GM08714 (cell line): ENCODE data around the gene SYNE3.

ENCODE experiments used
- H3K4me3 ChIP-seq: fragments of 200-500 bp; sonication (Bioruptor generic); 2 replicates; pipeline ENCODE4 v1.5.1; 2014; ENCODE audit warnings: mild to moderate bottlenecking, low read length, inconsistent platforms
- ZNF274 ChIP-seq: IDR thresholded peaks from 2 replicates; pipeline ENCODE4 v1.6.1; 2012; ENCODE audit warnings: mild to moderate bottlenecking, low read depth, low read length

Gene SYNE3

DNA sequence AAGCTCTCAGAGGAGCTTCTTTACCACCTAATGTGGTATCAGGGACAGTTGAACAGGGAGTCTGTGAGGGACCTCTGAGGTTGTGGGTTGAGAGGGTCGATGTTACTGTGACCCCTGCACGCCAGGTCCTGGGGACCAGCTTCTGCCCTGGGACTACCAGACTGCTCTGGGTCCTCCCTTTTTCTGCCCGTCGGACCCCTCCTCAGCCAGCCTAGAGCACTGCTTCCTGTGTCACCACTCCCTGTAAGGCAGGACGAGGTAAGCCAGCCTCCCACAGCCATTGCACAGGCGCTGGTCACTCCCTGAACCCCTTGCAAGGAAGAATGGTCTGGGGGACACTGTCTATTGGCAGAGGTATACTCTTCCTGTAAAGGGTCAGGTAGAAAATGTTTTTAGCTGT lies 38.1 kb downstream of the SYNE3 start:
- TF ChIP-seq ZNF274 = no peak
- H3K4me3 ChIP-seq = no peak overlapping the region

DNA sequence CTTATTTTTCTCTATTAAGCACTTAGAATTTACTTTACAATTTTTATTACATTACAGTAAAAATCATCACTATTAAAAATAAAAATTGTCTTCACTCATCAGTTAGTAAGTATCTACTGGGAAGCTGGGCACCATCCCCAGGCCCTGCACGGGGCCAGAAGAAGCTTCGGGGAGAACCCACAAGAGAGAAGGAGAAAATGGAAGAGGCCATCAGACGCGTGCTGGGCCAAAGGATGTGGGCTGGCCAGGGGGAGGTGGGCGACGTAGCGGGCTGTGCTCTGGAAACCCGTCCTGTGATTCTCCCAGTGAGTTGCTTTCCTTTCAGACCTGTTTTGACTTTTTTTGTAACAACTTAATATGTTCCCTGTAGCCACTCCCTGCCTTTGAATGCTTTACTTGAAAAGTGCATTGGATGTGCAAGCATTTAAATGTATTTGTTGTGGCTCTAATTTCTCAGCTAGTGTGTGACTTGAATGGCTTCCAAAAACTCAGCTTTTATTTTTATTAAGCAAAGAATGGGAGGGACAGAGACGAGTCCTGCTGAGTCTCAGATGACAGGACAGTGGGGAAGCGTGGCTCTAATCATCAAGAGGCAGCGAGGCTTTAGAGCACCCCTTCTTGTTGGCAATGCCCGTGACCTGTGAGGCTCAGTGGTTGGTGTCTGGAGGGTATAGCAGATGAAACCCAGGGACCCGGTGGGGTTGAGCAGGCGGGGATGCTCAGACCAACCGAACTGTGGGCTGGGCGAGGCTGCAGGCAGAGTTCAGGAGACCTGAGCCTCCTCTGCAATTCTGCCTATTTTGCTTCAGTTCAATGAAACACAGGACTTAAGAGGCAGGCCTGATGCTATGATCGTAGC lies 38.8 kb downstream of the SYNE3 start:
- TF ChIP-seq ZNF274 = no peak
- H3K4me3 ChIP-seq = no peak overlapping the region

DNA sequence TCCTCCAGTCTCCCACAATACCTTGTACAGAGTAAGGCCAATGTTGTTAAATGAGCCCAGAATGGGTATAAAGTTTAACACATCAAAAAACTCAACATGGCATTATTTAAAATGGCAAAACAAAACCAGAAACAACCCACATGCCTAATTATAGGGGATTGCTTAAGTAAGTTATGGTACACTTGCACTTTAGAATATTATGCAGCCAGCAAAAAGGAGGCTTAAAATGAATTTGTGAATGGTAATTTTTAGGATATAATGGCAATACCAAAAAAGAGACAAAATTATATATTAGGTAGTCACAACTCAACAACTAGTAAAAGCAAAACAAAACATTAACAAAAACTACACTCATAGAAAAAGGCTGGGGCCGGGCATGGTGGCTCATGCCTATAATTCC lies 39.7 kb downstream of the SYNE3 start:
- no peak for TF ChIP-seq ZNF274
- H3K4me3 ChIP-seq = no peak overlapping the region

DNA sequence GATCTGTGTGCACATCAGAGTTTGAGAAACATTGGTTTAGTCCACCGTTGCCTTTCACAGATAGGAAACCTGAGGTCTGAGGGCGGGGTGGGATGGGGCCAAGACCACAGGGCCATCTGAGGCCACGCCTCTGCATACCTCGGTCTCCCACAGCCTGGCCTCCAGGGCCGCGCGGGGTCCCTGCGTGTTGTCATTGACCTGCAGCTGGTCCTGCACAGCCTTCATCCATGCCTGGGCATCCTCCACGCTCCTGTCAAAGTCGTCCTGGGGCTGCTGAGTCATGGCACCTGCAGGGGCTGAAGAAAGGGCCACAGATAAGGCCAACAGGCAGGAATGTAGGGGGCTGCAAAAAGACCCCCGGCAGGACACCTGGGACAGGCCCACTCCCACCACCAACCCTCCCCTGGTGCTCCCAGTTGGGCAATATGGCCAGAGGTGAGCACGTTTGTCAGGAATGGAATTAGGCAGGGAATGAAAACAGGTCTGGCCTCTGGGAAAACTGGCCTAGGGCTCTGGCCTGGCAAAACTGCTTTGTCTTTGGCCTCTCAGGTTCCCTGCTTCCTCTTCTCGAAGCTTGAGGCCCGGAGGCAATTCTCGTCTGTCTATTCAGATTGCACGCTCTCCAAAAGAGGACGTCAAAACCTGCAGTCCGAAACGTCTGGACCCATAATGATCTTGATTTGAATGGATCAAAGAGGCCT lies 40.8 kb downstream of the SYNE3 start:
- no peak for TF ChIP-seq ZNF274
- H3K4me3 ChIP-seq = no peak overlapping the region

DNA sequence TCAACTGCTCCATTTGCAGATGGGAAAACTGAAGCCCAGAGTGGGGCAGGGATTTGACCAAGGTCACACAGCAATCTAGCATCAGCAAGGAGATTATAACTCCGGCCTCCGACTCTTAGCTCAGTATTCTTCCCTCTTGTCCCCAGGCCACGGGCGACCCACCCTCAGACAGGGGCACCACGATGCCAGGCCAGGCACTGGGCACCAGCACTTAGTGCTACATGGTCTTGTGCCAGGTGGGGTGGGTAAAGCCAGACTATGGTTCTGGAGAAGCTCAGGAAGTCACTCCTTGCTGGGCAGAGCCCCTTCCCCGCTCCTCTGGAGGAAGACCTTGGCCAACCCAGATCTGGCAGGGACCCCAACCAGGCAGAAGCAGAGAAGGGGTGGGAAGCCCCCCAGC lies 41.5 kb downstream of the SYNE3 start:
- TF ChIP-seq ZNF274 = no peak
- no peak overlapping the region for H3K4me3 ChIP-seq

DNA sequence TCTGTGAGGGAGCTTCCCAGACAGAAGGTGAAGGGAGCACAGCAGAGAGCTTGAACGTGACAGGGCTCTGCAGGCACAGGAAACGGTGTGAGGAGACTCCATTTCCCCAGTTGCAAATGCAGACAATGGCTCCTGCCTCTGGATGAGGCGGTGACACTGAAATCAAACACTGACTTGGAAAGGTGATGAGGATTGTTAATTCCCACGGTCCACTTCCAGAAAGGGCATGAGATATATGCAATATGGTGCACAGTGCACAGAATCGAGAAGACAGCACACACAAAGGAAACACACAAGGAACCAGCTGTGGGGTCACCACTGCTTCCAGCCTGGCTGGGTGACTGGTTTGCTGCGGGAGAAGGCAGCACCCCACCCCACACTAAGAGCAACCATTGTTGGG lies 42.0 kb downstream of the SYNE3 start:
- H3K4me3 ChIP-seq = no peak overlapping the region

DNA sequence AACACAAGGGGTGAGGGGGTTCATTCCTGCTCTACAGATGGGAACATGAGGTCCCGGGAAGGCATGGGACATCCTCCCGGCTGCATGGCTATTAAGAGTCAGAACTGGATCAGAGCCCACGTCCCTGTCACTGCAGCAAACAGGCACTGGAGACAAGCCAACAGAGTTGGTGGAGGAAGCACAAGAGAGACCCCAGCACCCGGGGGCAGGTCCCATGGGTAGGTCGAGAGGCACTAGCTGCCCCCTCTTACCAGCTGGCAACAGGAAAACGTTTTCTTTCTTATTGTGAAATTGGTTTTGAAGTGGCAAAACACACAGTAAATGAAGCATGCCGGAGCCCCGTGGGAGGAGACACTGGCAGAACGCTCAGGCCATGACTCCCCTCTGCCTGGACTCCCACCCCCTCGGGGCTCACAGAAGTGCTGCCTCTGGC lies 43.6 kb downstream of the SYNE3 start:
- no peak overlapping the region for H3K4me3 ChIP-seq
- no peak for TF ChIP-seq ZNF274

More for the DNA sequence above, 42.0 kb downstream of the SYNE3 start:
- TF ChIP-seq ZNF274 = no peak

DNA sequence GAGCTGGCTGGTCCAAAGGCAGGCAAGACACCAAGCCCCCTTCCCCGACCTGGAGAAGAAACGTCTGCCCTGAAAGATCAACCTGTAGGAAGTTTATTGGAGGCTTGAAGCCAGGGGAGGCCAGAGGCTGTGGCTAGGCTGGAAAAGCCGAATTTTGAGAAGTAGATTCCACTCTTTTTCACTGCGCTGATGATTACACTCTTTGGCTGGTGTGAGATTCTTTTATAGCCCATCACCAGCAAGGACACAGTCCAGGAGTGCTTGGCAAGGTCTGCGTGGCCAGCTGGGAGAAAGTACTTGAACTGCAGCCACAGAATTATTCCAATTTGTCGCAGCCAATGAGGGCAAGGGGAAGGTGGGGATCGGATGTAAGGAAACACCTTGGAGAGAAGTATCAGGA lies 45.0 kb downstream of the SYNE3 start:
- no peak for TF ChIP-seq ZNF274

DNA sequence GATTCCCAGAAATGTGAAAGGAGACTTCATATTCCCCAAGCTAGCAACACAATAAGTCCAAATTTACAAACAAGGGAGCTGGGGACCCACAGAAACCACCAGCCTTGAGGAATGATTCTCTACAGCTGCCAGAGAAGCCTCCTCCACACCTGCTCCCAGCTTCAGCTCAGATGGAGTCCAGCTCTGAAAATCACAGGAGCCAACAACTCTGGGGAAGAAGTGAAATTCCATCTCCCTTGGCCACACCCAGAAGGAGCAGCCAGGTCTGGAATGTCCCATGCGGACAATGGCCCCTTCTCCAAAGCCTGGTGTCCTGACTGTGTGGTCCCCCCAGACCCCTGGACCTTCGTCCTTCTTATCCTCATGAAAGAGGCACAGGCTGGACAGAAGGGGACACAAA lies 45.4 kb downstream of the SYNE3 start:
- no peak overlapping the region for H3K4me3 ChIP-seq
- no peak for TF ChIP-seq ZNF274

More for the DNA sequence above, 45.0 kb downstream of the SYNE3 start:
- H3K4me3 ChIP-seq = no peak overlapping the region

DNA sequence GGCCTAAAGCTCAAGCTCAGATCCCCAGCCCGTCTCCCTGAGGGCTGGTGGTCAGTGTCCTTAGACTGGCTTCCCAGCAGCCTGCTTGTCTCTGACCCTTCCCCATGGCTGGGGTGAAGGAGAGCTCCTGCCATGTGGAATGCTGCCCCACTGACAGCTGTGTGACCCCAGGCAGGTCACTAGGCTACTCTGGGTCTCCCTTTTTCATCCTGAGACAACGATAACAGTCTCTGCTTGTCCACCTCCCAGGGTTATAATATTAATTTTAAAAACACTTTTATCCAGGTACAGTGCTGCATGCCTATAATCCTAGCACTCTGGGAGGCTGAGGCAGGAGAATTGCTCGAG lies 47.3 kb downstream of the SYNE3 start:
- TF ChIP-seq ZNF274 = no peak
- H3K4me3 ChIP-seq = no peak overlapping the region

DNA sequence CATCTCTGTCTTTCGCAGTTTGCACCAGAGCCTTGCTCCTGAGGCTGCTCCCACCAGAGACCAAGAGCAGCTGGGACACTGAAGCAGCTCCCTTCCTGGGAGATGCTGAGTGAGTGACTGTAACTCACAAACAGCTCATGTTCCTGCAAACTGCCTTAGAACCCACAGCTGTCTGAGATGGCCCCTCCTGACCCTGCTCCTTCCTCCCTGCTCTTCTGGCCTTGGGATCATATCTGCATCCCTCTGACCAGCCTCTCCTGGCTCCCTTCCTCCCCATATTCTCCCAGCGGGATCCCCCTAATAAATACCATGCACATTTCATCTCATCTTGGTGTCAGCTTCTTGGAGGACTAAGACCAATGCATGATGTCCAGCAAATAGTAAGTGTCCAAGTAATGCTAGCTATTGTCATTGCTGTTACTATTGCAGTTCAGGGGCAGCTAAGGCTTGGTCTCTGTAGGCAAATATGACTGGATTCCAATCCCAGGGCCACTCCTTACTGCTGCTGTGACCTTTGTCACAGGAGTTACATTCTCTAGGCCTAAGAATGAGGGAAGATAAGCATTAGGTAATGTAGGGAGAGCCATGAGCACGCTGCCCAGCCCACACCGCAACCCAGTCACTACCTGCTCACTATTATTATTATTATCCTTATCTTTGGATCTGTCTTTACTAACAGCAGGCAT lies 47.9 kb downstream of the SYNE3 start:
- TF ChIP-seq ZNF274 = no peak
- H3K4me3 ChIP-seq = no peak overlapping the region

DNA sequence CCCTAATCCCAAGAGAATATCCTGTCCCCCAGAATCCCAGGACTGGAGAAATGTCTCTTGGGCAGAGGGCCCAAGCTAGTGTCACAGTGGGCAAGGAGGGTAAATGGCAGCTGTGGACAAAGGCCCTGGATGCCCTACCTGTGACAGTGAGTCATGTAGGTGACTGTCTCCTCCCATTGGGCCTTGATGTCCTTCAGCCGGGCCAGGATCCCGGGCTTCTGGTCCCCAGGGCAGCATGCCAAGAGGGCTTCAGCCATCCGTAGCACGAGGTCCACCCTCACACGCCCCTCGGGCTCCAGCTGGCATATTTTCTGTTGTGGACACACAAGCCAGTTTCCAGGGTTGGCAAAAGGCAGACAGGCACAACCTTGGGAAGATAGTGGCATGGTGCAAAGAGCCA lies 48.8 kb downstream of the SYNE3 start:
- H3K4me3 ChIP-seq = no peak overlapping the region
- no peak for TF ChIP-seq ZNF274

DNA sequence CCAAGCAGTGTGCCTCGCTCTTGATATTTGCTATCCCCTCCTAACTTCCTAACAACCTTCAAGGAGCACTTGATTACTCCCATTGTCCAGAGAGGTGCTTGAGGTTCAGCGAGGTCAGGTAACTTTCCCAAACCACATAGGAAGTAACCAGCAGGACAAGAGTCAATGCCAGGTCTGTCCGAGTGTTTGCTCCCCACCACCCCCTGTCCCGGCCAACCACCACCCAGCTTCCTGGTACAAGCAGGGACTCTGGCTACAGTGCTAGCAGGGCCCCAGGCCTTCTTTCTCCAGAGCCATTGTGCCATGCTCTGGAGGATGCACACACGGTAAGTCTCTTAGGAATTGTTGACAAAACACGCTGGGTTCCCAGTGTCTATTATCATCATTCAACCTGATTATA lies 49.2 kb downstream of the SYNE3 start:
- TF ChIP-seq ZNF274 = no peak
- no peak overlapping the region for H3K4me3 ChIP-seq
